ENCODE data around the gene IL18R1. TPM values are rescaled to one million over a fixed set of nuclear protein-coding genes. Genes with fewer than 3 reads are reported as not detected.

The IL18R1 gene
- polyA plus RNA-seq, 2 of the 4 experiments (the other 2 are of a cell fraction), result 0.87 to 2.6 TPM

GRCh38 chr2:102420290-102420689 is 64.7 kb downstream of the IL18R1 start:
- ChIA-PET CTCF (interaction anchor here (1.6 kb wide), 1 partner anchor 10 kb away, joined by 3 read pairs; no protein-coding TSS in a partner anchor), POLR2A (no interaction called here)
- Histone ChIP-seq H3K4me3 (no peak overlapping the region), H3K9me3 (no peaks in the 10 kb centered on the region), H3K4me2 (no peak overlapping the region), H3K27ac (no peak overlapping the region), H3K4me1 (no peaks in the 10 kb centered on the region)
- no peak for FAIRE-seq
- 6% methylated on average over 4 of the region's 4 CpGs for WGBS (ENCODE audit: missing lambda C conversion rate)
- no peak for TF ChIP-seq E2F6 (IDR thresholded peaks at IDR 0.05; ENCODE audit: borderline replicate concordance, low read depth)
- no peak for DNase-seq (ENCODE audit: low read depth in 1 of 2, low spot score in 1 of 2)
- ATAC-seq, result no peak

GRCh38 chr2:102421890-102422759 is 66.5 kb downstream of the IL18R1 start:
- DNase-seq (ENCODE audit: low read depth in 1 of 2, low spot score in 1 of 2), result no peak
- no peaks in the 10 kb centered on the region for H3K9me3 ChIP-seq
- no peak overlapping the region for H3K4me2 ChIP-seq
- no peaks in the 10 kb centered on the region for H3K4me1 ChIP-seq
- H3K27ac ChIP-seq, result no peak overlapping the region
- no peak for TF ChIP-seq PHF8 (IDR thresholded peaks at IDR 0.05; ENCODE audit: borderline replicate concordance, low read depth)
- no peak for TF ChIP-seq BCL3 (IDR thresholded peaks at IDR 0.05)
- no peak for TF ChIP-seq FOXS1 (CRISPR knock-in tag; IDR thresholded peaks at IDR 0.05)
- TF ChIP-seq KDM5A (IDR thresholded peaks at IDR 0.05), result no peak
- no peak for TF ChIP-seq KDM1A (IDR thresholded peaks at IDR 0.05; ENCODE audit: low read depth)
- no peak for TF ChIP-seq FOSL2 (IDR thresholded peaks at IDR 0.05)
- TF ChIP-seq FOSL2 (CRISPR knock-in tag; IDR thresholded peaks at IDR 0.05), result no peak
- TF ChIP-seq ZNF302 (CRISPR knock-in tag; IDR thresholded peaks at IDR 0.05), result no peak
- no peak for TF ChIP-seq SREBF2 (IDR thresholded peaks at IDR 0.05)
- TF ChIP-seq HEYL (CRISPR knock-in tag; IDR thresholded peaks at IDR 0.05), result no peak
- no peak for TF ChIP-seq MAX (IDR thresholded peaks at IDR 0.05)
- CTCF ChIA-PET, result no interaction called here
- 32% methylated on average over 5 of the region's 5 CpGs for WGBS (ENCODE audit: missing lambda C conversion rate)
- H3K4me3 ChIP-seq, result no peak overlapping the region
- no peak for FAIRE-seq
- POLR2A ChIA-PET, result no interaction called here
- ATAC-seq, result peak in 1 of 2 experiments; percentile 51; a peak in 3 of 6 replicates

GRCh38 chr2:102422910-102423309 is 67.3 kb downstream of the IL18R1 start, which contains the start of gene IL18RAP:
Gene IL18RAP (plus strand): TSS chr2:102423160. CDS start chr2:102423278, 118 bp downstream.
- no peaks in the 10 kb centered on the region for H3K4me1 ChIP-seq
- POLR2A ChIA-PET, result no interaction called here
- CTCF ChIA-PET, result interaction anchor here (1.2 kb wide), 1 partner anchor 539 kb away, joined by 3 read pairs; no protein-coding TSS in a partner anchor

More at GRCh38 chr2:102422910-102423309, 67.3 kb downstream of the IL18R1 start, which contains the start of gene IL18RAP:
- Histone ChIP-seq H3K4me2 (no peak within 1 kb of the TSS), H3K27ac (no peak within 1 kb of the TSS), H3K4me3 (no peak within 1 kb of the TSS), H3K9me3 (no peaks in the 10 kb centered on the region)
- WGBS (ENCODE audit: missing lambda C conversion rate), result 3% methylated on average over 3 of the region's 3 CpGs
- no peak for DNase-seq (ENCODE audit: low read depth in 1 of 2, low spot score in 1 of 2)
- no peak for FAIRE-seq
- ATAC-seq, result no peak
- no peak for TF ChIP-seq CHD2 (IDR thresholded peaks at IDR 0.05; ENCODE audit: low read length, partially characterized antibody)
- no peak for TF ChIP-seq KDM1A (IDR thresholded peaks at IDR 0.05; ENCODE audit: low read depth)
- TF ChIP-seq FOXS1 (CRISPR knock-in tag; IDR thresholded peaks at IDR 0.05), result no peak
- TF ChIP-seq JUNB (IDR thresholded peaks at IDR 0.05), result no peak
- TF ChIP-seq RNF2 (IDR thresholded peaks at IDR 0.05; ENCODE audit: borderline replicate concordance, low read depth), result no peak
- TF ChIP-seq REST (IDR thresholded peaks at IDR 0.05), result no peak
- no peak for TF ChIP-seq CTCF (IDR thresholded peaks at IDR 0.05)
- no peak for TF ChIP-seq MAX (IDR thresholded peaks at IDR 0.05)
- TF ChIP-seq JUN (IDR thresholded peaks at IDR 0.05), result no peak
- no peak for TF ChIP-seq RCOR1 (IDR thresholded peaks at IDR 0.05; ENCODE audit: low read depth, low read length)
- TF ChIP-seq HES2 (IDR thresholded peaks at IDR 0.05), result no peak
- no peak for TF ChIP-seq BCL3 (IDR thresholded peaks at IDR 0.05)
- no peak for TF ChIP-seq NFE2L2 (conservative IDR thresholded peaks at IDR 0.05; ENCODE audit: low read length)
- TF ChIP-seq CEBPB (IDR thresholded peaks at IDR 0.05), result no peak
